GM21360 (cell line): ENCODE measurements around the gene GNPTAB.

Experiments
- ATAC-seq: cut with Tn5 transposase; IDR thresholded peaks from one replicate; pipeline ENCODE4 v1.9.1; 2021; ENCODE audit warnings: mild to moderate bottlenecking, moderate library complexity; ENCODE audit not compliant: unreplicated experiment

The GNPTAB gene

GRCh38 chr12:101809208-101809607, 21.6 kb downstream of the GNPTAB start:
- no peak for ATAC-seq

GRCh38 chr12:101806265-101806664, 24.5 kb downstream of the GNPTAB start:
- ATAC-seq: no peak

- no peak for ATAC-seq
These were observed 26.4 kb downstream of the GNPTAB start for GRCh38 chr12:101804409-101804808.

GRCh38 chr12:101803978-101804377, 26.8 kb downstream of the GNPTAB start:
- ATAC-seq: no peak

GRCh38 chr12:101802486-101802885, 28.3 kb downstream of the GNPTAB start:
- ATAC-seq: no peak

GRCh38 chr12:101799774-101800173, 31.0 kb downstream of the GNPTAB start:
- no peak for ATAC-seq

- ATAC-seq: no peak
These were observed 35.0 kb downstream of the GNPTAB start for GRCh38 chr12:101795786-101796185.

- no peak for ATAC-seq
These were observed 35.7 kb downstream of the GNPTAB start for GRCh38 chr12:101795013-101795412.

- no peak for ATAC-seq
These were observed 36.2 kb downstream of the GNPTAB start for GRCh38 chr12:101794574-101794973.

GRCh38 chr12:101793401-101793800, 37.4 kb downstream of the GNPTAB start:
- no peak for ATAC-seq

- no peak for ATAC-seq
These were observed 38.5 kb downstream of the GNPTAB start for GRCh38 chr12:101792046-101792931.

- ATAC-seq: no peak
These were observed 41.6 kb downstream of the GNPTAB start for GRCh38 chr12:101789171-101789570.

- no peak for ATAC-seq
These were observed 45.1 kb downstream of the GNPTAB start for GRCh38 chr12:101785671-101786070.

- no peak for ATAC-seq
These were observed 46.4 kb downstream of the GNPTAB start for GRCh38 chr12:101784376-101784775.

- ATAC-seq: no peak
These were observed 46.9 kb downstream of the GNPTAB start for GRCh38 chr12:101783838-101784237.

GRCh38 chr12:101783150-101783549, 47.6 kb downstream of the GNPTAB start:
- ATAC-seq: no peak

- no peak for ATAC-seq
These were observed 48.5 kb downstream of the GNPTAB start for GRCh38 chr12:101782273-101782731.

- ATAC-seq: no peak
These were observed 48.9 kb downstream of the GNPTAB start for GRCh38 chr12:101781834-101782233.

- no peak for ATAC-seq
These were observed 50.2 kb downstream of the GNPTAB start for GRCh38 chr12:101780599-101780998.

GRCh38 chr12:101779626-101780025, 51.1 kb downstream of the GNPTAB start:
- ATAC-seq: no peak

GRCh38 chr12:101779200-101779599, 51.6 kb downstream of the GNPTAB start:
- no peak for ATAC-seq

GRCh38 chr12:101777978-101778377, 52.8 kb downstream of the GNPTAB start:
- ATAC-seq: no peak

GRCh38 chr12:101777485-101777884, 53.3 kb downstream of the GNPTAB start:
- ATAC-seq: no peak
